Putamen (tissue), 1 donor: ENCODE measurements around the gene IGF1.

Source experiments
- DNase-seq: peaks from one replicate; pipeline ENCODE4 v3.0.0-alpha.2; 2016; ENCODE audit warnings: low spot score

IGF1 gene

GRCh38 chr12:102426599-102427542 is 53.5 kb downstream of the IGF1 start:
- DNase-seq = no peak

GRCh38 chr12:102425109-102426039 is 55.0 kb downstream of the IGF1 start:
- DNase-seq = no peak

GRCh38 chr12:102423462-102423861 is 56.9 kb downstream of the IGF1 start:
- no peak for DNase-seq

GRCh38 chr12:102421802-102422583 is 58.4 kb downstream of the IGF1 start:
- no peak for DNase-seq

- DNase-seq = no peak
Observed at GRCh38 chr12:102419094-102419764, 61.1 kb downstream of the IGF1 start.

- DNase-seq = no peak
Observed at GRCh38 chr12:102417055-102417454, 63.3 kb downstream of the IGF1 start.

- DNase-seq = no peak
Observed at GRCh38 chr12:102415515-102415914, 64.8 kb downstream of the IGF1 start.

- DNase-seq = no peak
Observed at GRCh38 chr12:102413396-102413795, 67.0 kb downstream of the IGF1 start.

GRCh38 chr12:102410511-102410910 is 69.9 kb downstream of the IGF1 start:
- DNase-seq = no peak

GRCh38 chr12:102408487-102409297 is 71.7 kb downstream of the IGF1 start:
- no peak for DNase-seq

- no peak for DNase-seq
Observed at GRCh38 chr12:102407776-102408486, 72.4 kb downstream of the IGF1 start.

GRCh38 chr12:102406033-102406584 is 74.3 kb downstream of the IGF1 start:
- peak; percentile 73 for DNase-seq

GRCh38 chr12:102401087-102401486 is 79.3 kb downstream of the IGF1 start:
- no peak for DNase-seq

- no peak for DNase-seq
Observed at GRCh38 chr12:102399653-102400052, 80.7 kb downstream of the IGF1 start.

GRCh38 chr12:102396276-102396675 is 84.1 kb downstream of the IGF1 start:
- DNase-seq = no peak

- no peak for DNase-seq
Observed at GRCh38 chr12:102394200-102394599, 86.2 kb downstream of the IGF1 start.

- DNase-seq = no peak
Observed at GRCh38 chr12:102390068-102390467, 90.3 kb downstream of the IGF1 start.

- DNase-seq = no peak
Observed at GRCh38 chr12:102388469-102388868, 91.9 kb downstream of the IGF1 start.

GRCh38 chr12:102385343-102385742 is 95.0 kb downstream of the IGF1 start:
- DNase-seq = no peak
